Measurements from ENCODE around the gene HIP1. TPM values are rescaled to one million over a fixed set of nuclear protein-coding genes. Genes with fewer than 3 reads are reported as not detected.

Gene HIP1
- total and polyA plus RNA-seq, 4 donors, result 26.0 to 44.0 (median 35.3) TPM

DNA sequence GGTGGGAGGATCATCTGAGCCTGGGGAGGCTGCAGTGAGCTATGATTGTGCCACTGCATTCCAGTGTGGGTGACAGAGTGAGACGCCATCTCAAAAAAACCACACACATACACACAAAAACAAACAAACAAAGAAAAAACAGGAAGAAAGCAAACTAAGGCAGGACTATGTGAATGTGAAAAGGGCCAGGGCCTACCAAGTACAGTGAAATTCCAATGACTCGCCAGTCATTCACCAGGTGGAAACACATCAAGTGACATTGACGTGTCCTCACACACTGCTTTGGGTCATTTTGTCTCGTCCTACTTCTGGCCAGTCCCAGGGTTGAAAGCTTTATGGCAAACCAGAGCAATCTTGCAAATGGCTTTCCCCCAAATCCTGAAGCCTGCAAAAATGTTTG lies 79.9 kb downstream of the HIP1 start:
- H3K4me1 ChIP-seq (ENCODE audit: control insufficient read depth, insufficient read depth, low read length), result no peaks in the 10 kb centered on the region
- 95% methylated on average over 3 of the region's 4 CpGs for WGBS (ENCODE audit: insufficient coverage)

DNA sequence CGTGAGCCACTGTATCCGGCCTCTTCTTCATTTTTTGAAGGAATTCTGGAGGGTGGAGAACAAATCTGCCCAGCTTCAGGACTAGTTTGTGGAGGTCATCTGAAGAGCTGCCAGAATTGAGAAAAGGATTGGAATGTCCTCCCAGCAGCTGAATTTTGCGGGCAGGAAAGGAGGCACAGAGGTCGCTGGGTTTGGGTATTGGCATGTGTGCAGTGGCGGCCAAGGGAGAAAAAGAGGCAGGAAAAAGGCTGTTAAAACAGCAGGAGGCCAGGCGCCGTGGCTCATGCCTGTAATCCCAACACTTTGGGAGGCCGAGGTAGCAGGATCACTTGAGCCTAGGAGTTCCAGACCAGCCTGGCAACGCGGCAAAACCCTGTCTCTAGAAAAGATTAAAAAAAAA lies 80.4 kb downstream of the HIP1 start:
- no peaks in the 10 kb centered on the region for H3K9me3 ChIP-seq (ENCODE audit: control insufficient read depth, insufficient read depth, low read length)
- DNase-seq (ENCODE audit: low read depth in 4 of 6, low spot score in 6 of 6), result no peak
- H3K27ac ChIP-seq (ENCODE audit: low read depth, low read length), result no peak overlapping the region
- no peaks in the 10 kb centered on the region for H3K4me1 ChIP-seq (ENCODE audit: control insufficient read depth, insufficient read depth, low read length)
- WGBS (ENCODE audit: insufficient coverage), result 57% methylated on average over 8 of the region's 10 CpGs
- H3K27me3 ChIP-seq (ENCODE audit: control insufficient read depth, insufficient read depth, low read length), result no peaks in the 10 kb centered on the region
- H3K4me3 ChIP-seq (ENCODE audit: low read depth, low read length), result no peak overlapping the region
- H3K36me3 ChIP-seq (ENCODE audit: control insufficient read depth, insufficient read depth, low read length), result no peaks in the 10 kb centered on the region

More for the DNA sequence above, 79.9 kb downstream of the HIP1 start:
- no peaks in the 10 kb centered on the region for H3K9me3 ChIP-seq (ENCODE audit: control insufficient read depth, insufficient read depth, low read length)
- no peaks in the 10 kb centered on the region for H3K36me3 ChIP-seq (ENCODE audit: control insufficient read depth, insufficient read depth, low read length)
- H3K4me3 ChIP-seq (ENCODE audit: low read depth, low read length), result no peak overlapping the region
- no peak overlapping the region for H3K27ac ChIP-seq (ENCODE audit: low read depth, low read length)
- DNase-seq (ENCODE audit: low read depth in 4 of 6, low spot score in 6 of 6), result no peak
- H3K27me3 ChIP-seq (ENCODE audit: control insufficient read depth, insufficient read depth, low read length), result no peaks in the 10 kb centered on the region

DNA sequence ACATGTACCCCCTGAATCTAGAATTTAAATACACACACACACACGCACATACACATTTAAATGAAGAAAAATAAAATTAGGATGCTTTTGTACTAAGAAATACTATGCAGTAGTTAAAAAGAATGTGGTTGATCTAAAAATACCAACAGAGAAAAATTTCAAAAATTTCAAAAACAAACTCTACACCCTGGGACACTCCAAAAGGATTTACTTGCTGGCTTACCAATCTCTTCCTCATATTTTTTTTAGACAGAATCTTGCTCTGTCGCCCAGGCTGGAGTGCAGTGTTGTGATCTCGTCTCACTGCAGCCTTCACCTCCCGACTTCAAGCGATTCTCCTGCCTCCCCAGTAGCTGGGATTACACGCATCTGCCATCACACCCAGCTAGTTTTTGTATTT lies 80.9 kb downstream of the HIP1 start:
- H3K27me3 ChIP-seq (ENCODE audit: control insufficient read depth, insufficient read depth, low read length), result no peaks in the 10 kb centered on the region
- no peaks in the 10 kb centered on the region for H3K36me3 ChIP-seq (ENCODE audit: control insufficient read depth, insufficient read depth, low read length)
- no peaks in the 10 kb centered on the region for H3K9me3 ChIP-seq (ENCODE audit: control insufficient read depth, insufficient read depth, low read length)
- no peak for DNase-seq (ENCODE audit: low read depth in 4 of 6, low spot score in 6 of 6)
- no peak overlapping the region for H3K4me3 ChIP-seq (ENCODE audit: low read depth, low read length)
- 100% methylated on average over 2 of the region's 6 CpGs for WGBS (ENCODE audit: insufficient coverage)
- no peaks in the 10 kb centered on the region for H3K4me1 ChIP-seq (ENCODE audit: control insufficient read depth, insufficient read depth, low read length)
- no peak overlapping the region for H3K27ac ChIP-seq (ENCODE audit: low read depth, low read length)

DNA sequence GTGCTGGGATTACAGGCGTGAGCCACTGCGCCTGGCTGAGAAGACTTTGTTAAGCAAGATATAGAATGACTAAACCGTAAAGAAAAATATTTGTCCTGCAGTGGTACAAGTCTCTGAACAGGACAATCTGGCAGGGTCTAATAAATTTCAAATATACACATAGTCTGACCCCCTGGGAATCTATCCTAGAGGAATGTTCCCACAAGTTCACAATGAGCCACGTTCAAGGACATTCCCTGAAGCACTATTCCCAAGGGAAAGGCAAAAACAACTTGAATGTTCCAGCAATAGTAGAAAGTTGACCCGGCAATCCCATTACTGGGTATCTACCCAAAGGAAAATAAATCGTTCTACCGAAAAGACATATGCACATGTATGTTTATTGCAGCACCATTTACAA lies 82.0 kb downstream of the HIP1 start:
- WGBS (ENCODE audit: insufficient coverage), result 88% methylated on average over 1 of the region's 7 CpGs
- no peaks in the 10 kb centered on the region for H3K9me3 ChIP-seq (ENCODE audit: control insufficient read depth, insufficient read depth, low read length)
- no peak for DNase-seq (ENCODE audit: low read depth in 4 of 6, low spot score in 6 of 6)
- no peak overlapping the region for H3K27ac ChIP-seq (ENCODE audit: low read depth, low read length)
- no peaks in the 10 kb centered on the region for H3K27me3 ChIP-seq (ENCODE audit: control insufficient read depth, insufficient read depth, low read length)
- no peak overlapping the region for H3K4me3 ChIP-seq (ENCODE audit: low read depth, low read length)
- no peaks in the 10 kb centered on the region for H3K36me3 ChIP-seq (ENCODE audit: control insufficient read depth, insufficient read depth, low read length)
- H3K4me1 ChIP-seq (ENCODE audit: control insufficient read depth, insufficient read depth, low read length), result no peaks in the 10 kb centered on the region

DNA sequence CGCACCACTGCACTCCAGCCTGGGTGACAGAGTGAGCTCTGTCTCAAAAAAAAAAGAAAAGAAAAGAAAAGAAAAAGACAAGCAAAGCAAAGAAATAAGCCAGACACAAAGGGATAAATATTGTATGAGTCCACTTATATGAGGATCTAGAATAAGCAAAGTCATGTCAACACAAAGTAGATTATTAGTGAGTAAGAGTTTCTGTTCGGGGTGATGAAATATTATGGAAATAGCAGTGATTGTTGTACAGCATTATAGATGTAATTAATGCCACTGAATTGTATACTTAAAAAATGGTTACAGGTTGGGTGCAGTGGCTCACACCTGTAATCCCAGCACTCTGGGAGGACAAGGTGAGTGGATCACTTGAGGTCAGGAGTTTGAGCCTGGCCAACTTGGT lies 83.2 kb downstream of the HIP1 start:
- no peaks in the 10 kb centered on the region for H3K27me3 ChIP-seq (ENCODE audit: control insufficient read depth, insufficient read depth, low read length)
- H3K4me3 ChIP-seq (ENCODE audit: low read depth, low read length), result no peak overlapping the region
- H3K27ac ChIP-seq (ENCODE audit: low read depth, low read length), result no peak overlapping the region
- H3K9me3 ChIP-seq (ENCODE audit: control insufficient read depth, insufficient read depth, low read length), result no peaks in the 10 kb centered on the region
- no peak for DNase-seq (ENCODE audit: low read depth in 4 of 6, low spot score in 6 of 6)
- H3K4me1 ChIP-seq (ENCODE audit: control insufficient read depth, insufficient read depth, low read length), result peaks cover 6% of the 10 kb centered on the region
- H3K36me3 ChIP-seq (ENCODE audit: control insufficient read depth, insufficient read depth, low read length), result no peaks in the 10 kb centered on the region
- 100% methylated on average over 1 of the region's 2 CpGs for WGBS (ENCODE audit: insufficient coverage)

DNA sequence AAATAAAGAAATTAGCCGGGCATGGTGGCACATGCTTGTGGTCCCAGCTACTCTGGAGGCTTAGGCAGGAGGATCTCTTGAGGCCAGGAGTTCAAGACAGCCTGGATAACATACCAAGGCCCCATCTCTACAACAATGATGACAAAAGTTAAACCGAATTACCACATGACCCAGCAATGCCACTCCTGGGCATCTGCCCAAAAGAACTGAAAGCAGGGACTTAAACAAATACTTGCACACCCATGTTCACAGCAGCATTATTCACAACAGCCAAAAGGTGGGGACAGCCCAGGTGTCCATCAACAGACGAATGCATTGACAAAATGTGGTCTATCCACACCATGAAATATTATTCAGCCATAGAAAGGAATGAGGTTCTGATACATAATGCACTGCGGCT lies 83.9 kb downstream of the HIP1 start:
- no peak overlapping the region for H3K27ac ChIP-seq (ENCODE audit: low read depth, low read length)
- H3K4me3 ChIP-seq (ENCODE audit: low read depth, low read length), result no peak overlapping the region
- H3K27me3 ChIP-seq (ENCODE audit: control insufficient read depth, insufficient read depth, low read length), result no peaks in the 10 kb centered on the region
- H3K36me3 ChIP-seq (ENCODE audit: control insufficient read depth, insufficient read depth, low read length), result no peaks in the 10 kb centered on the region
- DNase-seq (ENCODE audit: low read depth in 4 of 6, low spot score in 6 of 6), result no peak
- WGBS (ENCODE audit: insufficient coverage), result 80% methylated on average over 3 of the region's 4 CpGs
- no peaks in the 10 kb centered on the region for H3K9me3 ChIP-seq (ENCODE audit: control insufficient read depth, insufficient read depth, low read length)
- peaks cover 11% of the 10 kb centered on the region for H3K4me1 ChIP-seq (ENCODE audit: control insufficient read depth, insufficient read depth, low read length)

DNA sequence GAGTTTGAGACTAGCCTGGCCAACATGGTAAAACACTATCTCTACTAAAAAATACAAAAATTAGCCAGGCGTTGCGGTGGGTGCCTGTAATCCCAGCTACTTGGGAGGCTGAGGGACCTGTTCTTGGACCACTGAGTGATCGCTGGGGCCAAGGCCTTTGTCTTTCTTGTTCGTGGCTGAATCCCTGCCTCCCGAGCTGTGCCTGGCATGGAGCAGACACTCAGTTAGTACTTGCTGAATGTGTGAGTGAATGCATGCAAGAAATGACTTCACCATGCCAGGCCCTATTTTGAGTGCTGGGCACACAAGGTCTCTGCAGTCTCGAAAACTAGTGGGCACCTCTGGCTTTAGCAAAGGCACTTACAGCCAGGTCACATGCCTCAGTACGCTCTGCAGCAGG lies 85.1 kb downstream of the HIP1 start:
- Histone ChIP-seq H3K27ac (ENCODE audit: low read depth, low read length) (no peak overlapping the region), H3K9me3 (ENCODE audit: control insufficient read depth, insufficient read depth, low read length) (no peaks in the 10 kb centered on the region), H3K27me3 (ENCODE audit: control insufficient read depth, insufficient read depth, low read length) (no peaks in the 10 kb centered on the region), H3K36me3 (ENCODE audit: control insufficient read depth, insufficient read depth, low read length) (no peaks in the 10 kb centered on the region), H3K4me1 (ENCODE audit: control insufficient read depth, insufficient read depth, low read length) (peaks cover 11% of the 10 kb centered on the region), H3K4me3 (ENCODE audit: low read depth, low read length) (no peak overlapping the region)
- WGBS (ENCODE audit: insufficient coverage), result 88% methylated on average over 7 of the region's 7 CpGs
- DNase-seq (ENCODE audit: low read depth in 4 of 6, low spot score in 6 of 6), result no peak

DNA sequence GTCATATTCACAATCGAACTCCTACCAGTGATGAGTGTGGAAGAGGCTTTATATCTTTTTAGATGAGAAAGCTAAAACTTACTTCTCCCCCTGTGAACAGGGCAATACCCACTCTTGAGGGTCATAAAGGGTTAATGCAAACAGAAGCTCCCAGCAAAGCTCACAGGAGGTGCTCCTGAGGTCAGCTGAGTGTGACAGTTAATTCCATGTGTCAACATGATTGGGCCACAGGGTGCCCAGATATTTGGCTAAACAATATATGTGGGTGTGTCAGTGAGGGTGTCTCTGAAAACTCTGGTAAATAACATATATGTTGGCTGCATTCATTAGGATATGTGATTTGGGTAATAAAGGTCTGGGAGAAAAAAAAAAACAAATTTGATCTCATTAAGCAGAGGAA lies 86.0 kb downstream of the HIP1 start:
- WGBS (ENCODE audit: insufficient coverage), result no CpG with 5 or more reads among the region's 1 CpG

DNA sequence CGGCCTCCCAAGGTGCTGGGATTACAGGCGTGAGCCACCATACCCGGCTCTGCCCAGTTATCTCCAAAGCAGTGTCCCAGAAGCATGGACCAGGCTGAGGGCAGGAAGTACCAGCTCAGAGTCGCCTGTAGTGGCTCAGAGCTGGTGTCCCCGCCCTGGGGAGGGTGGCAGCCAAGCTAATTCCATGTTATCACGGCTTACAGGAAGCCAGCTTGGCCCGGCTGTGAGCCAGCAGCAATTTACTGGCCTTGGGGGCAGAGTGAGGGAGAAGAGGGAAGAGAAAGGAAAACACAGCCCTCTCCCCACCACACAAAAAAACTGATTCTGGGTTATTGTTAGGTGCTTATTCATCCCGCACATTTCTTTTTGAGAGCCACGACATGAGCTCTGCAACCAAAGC lies 88.1 kb downstream of the HIP1 start:
- Histone ChIP-seq H3K27ac (ENCODE audit: low read depth, low read length) (no peak overlapping the region), H3K36me3 (ENCODE audit: control insufficient read depth, insufficient read depth, low read length) (no peaks in the 10 kb centered on the region), H3K27me3 (ENCODE audit: control insufficient read depth, insufficient read depth, low read length) (no peaks in the 10 kb centered on the region), H3K4me3 (ENCODE audit: low read depth, low read length) (no peak overlapping the region), H3K4me1 (ENCODE audit: control insufficient read depth, insufficient read depth, low read length) (peaks cover 15% of the 10 kb centered on the region), H3K9me3 (ENCODE audit: control insufficient read depth, insufficient read depth, low read length) (no peaks in the 10 kb centered on the region)
- peak in 2 of 6 donors; percentile 32 to 53 for DNase-seq (ENCODE audit: low read depth in 4 of 6, low spot score in 6 of 6)
- 77% methylated on average over 4 of the region's 9 CpGs for WGBS (ENCODE audit: insufficient coverage)

More for the DNA sequence above, 86.0 kb downstream of the HIP1 start:
- Histone ChIP-seq H3K9me3 (ENCODE audit: control insufficient read depth, insufficient read depth, low read length) (no peaks in the 10 kb centered on the region), H3K4me3 (ENCODE audit: low read depth, low read length) (no peak overlapping the region), H3K27me3 (ENCODE audit: control insufficient read depth, insufficient read depth, low read length) (no peaks in the 10 kb centered on the region), H3K36me3 (ENCODE audit: control insufficient read depth, insufficient read depth, low read length) (no peaks in the 10 kb centered on the region), H3K27ac (ENCODE audit: low read depth, low read length) (no peak overlapping the region), H3K4me1 (ENCODE audit: control insufficient read depth, insufficient read depth, low read length) (peaks cover 11% of the 10 kb centered on the region)
- DNase-seq (ENCODE audit: low read depth in 4 of 6, low spot score in 6 of 6), result no peak

DNA sequence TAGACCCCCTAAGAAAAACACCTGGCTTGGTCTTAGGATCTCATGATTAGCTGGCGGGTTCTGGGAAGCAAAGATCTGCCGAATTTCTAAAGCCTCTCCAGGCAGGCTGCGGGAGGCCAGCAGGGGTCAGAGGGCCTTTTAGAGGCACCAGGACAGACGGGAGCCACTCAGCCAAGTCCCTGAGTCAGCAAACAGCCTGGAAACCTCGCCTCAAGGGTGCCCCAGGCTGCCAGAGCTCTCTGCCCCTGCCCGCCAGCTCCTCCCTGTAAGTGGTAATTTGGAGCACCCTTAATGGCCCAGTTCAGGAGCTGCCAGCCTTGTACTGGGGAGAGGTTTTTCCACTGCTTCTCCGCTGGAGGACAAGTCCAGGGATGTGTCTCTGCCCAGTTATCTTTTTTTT lies 88.7 kb downstream of the HIP1 start:
- peak overlapping the region; percentile 15 for H3K27ac ChIP-seq (ENCODE audit: low read depth, low read length)
- no peaks in the 10 kb centered on the region for H3K9me3 ChIP-seq (ENCODE audit: control insufficient read depth, insufficient read depth, low read length)
- H3K36me3 ChIP-seq (ENCODE audit: control insufficient read depth, insufficient read depth, low read length), result no peaks in the 10 kb centered on the region
- 43% methylated on average over 5 of the region's 7 CpGs for WGBS (ENCODE audit: insufficient coverage)
- H3K4me3 ChIP-seq (ENCODE audit: low read depth, low read length), result no peak overlapping the region
- DNase-seq (ENCODE audit: low read depth in 4 of 6, low spot score in 6 of 6), result no peak
- peaks cover 15% of the 10 kb centered on the region for H3K4me1 ChIP-seq (ENCODE audit: control insufficient read depth, insufficient read depth, low read length)
- no peaks in the 10 kb centered on the region for H3K27me3 ChIP-seq (ENCODE audit: control insufficient read depth, insufficient read depth, low read length)

Measured in spinal cord (tissue), 10 donors.